A673 (cell line): ENCODE data around the gene PNKD. TPM values are rescaled to one million over a fixed set of nuclear protein-coding genes. Genes with fewer than 3 reads are reported as not detected.

Experiments used
- BruUV-seq: library from RNA; stranded (reverse); fragments of 400-500 nt; replicated peaks from 2 replicates; lab custom pipeline; 2021; lab: Mats Ljungman, UMichigan
- CTCF ChIA-PET: fragments of 300-600 bp; sonication (Branson Sonifier 250); formaldehyde crosslinking; loops from one replicate; lab custom pipeline; 2022; ENCODE audit warnings: antibody characterized with exemption; lab: Charles Lee
- POLR2A ChIA-PET: fragments of 300-600 bp; sonication (Branson Sonifier 250); formaldehyde crosslinking; loops from one replicate; lab custom pipeline; 2022; ENCODE audit warnings: antibody characterized with exemption; ENCODE audit not compliant: low non-redundant PET; lab: Charles Lee
- DNase-seq: peaks from one replicate; pipeline ENCODE4 v3.0.0-alpha.2; 2015; ENCODE audit warnings: low spot score
- H3K27ac ChIP-seq: fragments of 200-600 bp; sonication (generic); 2 replicates; pipeline ENCODE4 v1.5.1; 2016; ENCODE audit warnings: mixed run types, low read depth, mild to moderate bottlenecking, mixed read lengths, antibody characterized with exemption, low read length; ENCODE audit not compliant: poor library complexity, severe bottlenecking
- H3K27me3 ChIP-seq: fragments of 200-600 bp; sonication (generic); replicated peaks from 2 replicates; pipeline ENCODE4 v1.6.1; 2017; ENCODE audit warnings: mixed run types, low read depth, mild to moderate bottlenecking, mixed read lengths, antibody characterized with exemption, low read length; ENCODE audit not compliant: insufficient read depth, poor library complexity
- H3K36me3 ChIP-seq: fragments of 200-600 bp; sonication (generic); 2 replicates; pipeline ENCODE4 v1.6.1; 2016; ENCODE audit warnings: mixed run types, mild to moderate bottlenecking, mixed read lengths, antibody characterized with exemption, low read length; ENCODE audit not compliant: insufficient read depth, poor library complexity, severe bottlenecking
- H3K4me1 ChIP-seq: fragments of 200-600 bp; sonication (generic); 2 replicates; pipeline ENCODE4 v1.6.1; 2017; ENCODE audit warnings: mixed run types, mild to moderate bottlenecking, mixed read lengths, antibody characterized with exemption, low read length; ENCODE audit not compliant: insufficient read depth, poor library complexity, severe bottlenecking
- H3K4me3 ChIP-seq: fragments of 200-600 bp; sonication (generic); 2 replicates; pipeline ENCODE4 v1.5.1; 2016; ENCODE audit warnings: low read depth, mixed run types, mild to moderate bottlenecking, mixed read lengths, low read length; ENCODE audit not compliant: poor library complexity, severe bottlenecking
- H3K9me3 ChIP-seq: fragments of 200-600 bp; sonication (generic); 2 replicates; pipeline ENCODE4 v1.6.1; 2016; ENCODE audit warnings: mixed run types, low read depth, mild to moderate bottlenecking, mixed read lengths, antibody characterized with exemption, low read length; ENCODE audit not compliant: poor library complexity, severe bottlenecking
- CTCF ChIP-seq: fragments of 300-800, 200-600 bp; sonication (generic); conservative IDR thresholded peaks from 2 replicates; pipeline ENCODE4 v1.5.1; 2017; ENCODE audit warnings: low read depth, mild to moderate bottlenecking, antibody characterized with exemption, low read length, moderate library complexity, mixed read lengths
- EZH2 ChIP-seq: fragments of 200-600 bp; sonication (generic); IDR thresholded peaks from 2 replicates; pipeline ENCODE4 v1.6.1; 2017; ENCODE audit warnings: borderline replicate concordance, low read depth, mild to moderate bottlenecking, mixed read lengths, antibody characterized with exemption, low read length; ENCODE audit not compliant: poor library complexity, severe bottlenecking
- intact Hi-C: fragments of 100-400 bp; cut with micrococcal nuclease; formaldehyde crosslinking; loops from one replicate; pipeline ENCODE4 v1.10.0; 2022; ENCODE audit not compliant: unreplicated experiment
- total RNA-seq: library from RNA; stranded (reverse); gene quantifications from 2 replicates; pipeline ENCODE4 v1.2.3, GENCODE V29; 2021

Gene PNKD
- total RNA-seq, 1 experiment from 2014 or later: 36.7 TPM

- H3K27me3 ChIP-seq: no peaks in the 10 kb centered on the region
- H3K27ac ChIP-seq: no peak overlapping the region
- TF ChIP-seq CTCF (no peak), EZH2 (no peak)
- ChIA-PET CTCF (no interaction called here), POLR2A (no interaction called here)
- H3K4me1 ChIP-seq: peaks cover 43% of the 10 kb centered on the region
- H3K9me3 ChIP-seq: no peaks in the 10 kb centered on the region
- no peak overlapping the region for H3K4me3 ChIP-seq
- H3K36me3 ChIP-seq: peaks cover 36% of the 10 kb centered on the region
- no TSS peak for BruUV-seq
- DNase-seq: no peak
- intact Hi-C loops: no loop called here
These were observed 46.1 kb upstream of the PNKD start for GRCh38 chr2:218224186-218224585.

DNA sequence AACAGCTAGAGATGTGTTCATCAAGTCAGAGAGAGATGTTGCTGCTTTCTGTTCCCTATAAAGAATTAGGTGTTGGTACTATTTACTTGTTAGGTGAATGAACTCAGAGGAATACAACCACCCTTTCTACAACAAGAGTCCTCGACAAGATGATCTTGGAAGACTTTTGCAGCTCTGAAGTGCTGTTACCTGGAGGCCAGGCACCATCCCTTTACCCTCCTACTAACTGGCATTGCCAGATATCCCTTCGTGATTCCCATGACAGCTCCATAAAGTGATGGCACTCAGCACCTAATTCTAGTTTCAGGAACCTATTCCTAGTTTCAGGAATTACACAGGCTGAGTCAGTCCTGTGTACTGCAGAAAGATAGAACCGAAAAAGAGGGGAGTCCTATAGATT lies 43.4 kb upstream of the PNKD start:
- H3K4me1 ChIP-seq: peaks cover 36% of the 10 kb centered on the region
- H3K27me3 ChIP-seq: no peaks in the 10 kb centered on the region
- BruUV-seq: no TSS peak
- no peak overlapping the region for H3K27ac ChIP-seq
- DNase-seq: no peak
- ChIA-PET CTCF (interaction anchor here (0.6 kb wide), 1 partner anchor 192 kb away, joined by 4 read pairs; no protein-coding TSS in a partner anchor), POLR2A (no interaction called here)
- TF ChIP-seq EZH2: no peak
- no peak for TF ChIP-seq CTCF
- no peak overlapping the region for H3K4me3 ChIP-seq
- peaks cover 53% of the 10 kb centered on the region for H3K36me3 ChIP-seq
- intact Hi-C loops: no loop called here
- H3K9me3 ChIP-seq: no peaks in the 10 kb centered on the region

- peak overlapping the region; percentile 96 for H3K27ac ChIP-seq
- ChIA-PET POLR2A (no interaction called here), CTCF (interaction anchor here (0.7 kb wide), 1 partner anchor 52 kb away, joined by 3 read pairs; no protein-coding TSS in a partner anchor)
- BruUV-seq: no TSS peak
- no peak overlapping the region for H3K4me3 ChIP-seq
- TF ChIP-seq CTCF (no peak), EZH2 (no peak)
- H3K36me3 ChIP-seq: peaks cover 68% of the 10 kb centered on the region
- no peaks in the 10 kb centered on the region for H3K9me3 ChIP-seq
- no peaks in the 10 kb centered on the region for H3K27me3 ChIP-seq
- intact Hi-C loops: no loop called here
- peak; percentile 22 for DNase-seq
- peaks cover 25% of the 10 kb centered on the region for H3K4me1 ChIP-seq
These were observed 41.8 kb upstream of the PNKD start for GRCh38 chr2:218228366-218229090.
